ENCODE data around the gene CAPN12.
A peak's percentile ranks its signal among the peaks of the same experiment; 100 is the strongest.

CAPN12 gene

GRCh38 chr19:38698225-38699026 is 45.8 kb downstream of the CAPN12 start:
- Histone ChIP-seq H3K27me3 (ENCODE audit: insufficient read depth, low read length, poor library complexity, severe bottlenecking) (no peaks in the 10 kb centered on the region), H3K9ac (ENCODE audit: low read depth, low read length, poor library complexity, severe bottlenecking) (peak overlapping the region; percentile 42), H3K9me3 (ENCODE audit: insufficient read depth, low read depth, low read length) (no peaks in the 10 kb centered on the region), H3F3A (ENCODE audit: low read depth) (peaks cover 7% of the 10 kb centered on the region), H3K4me1 (ENCODE audit: insufficient read depth, low read length, poor library complexity, severe bottlenecking) (peaks cover 51% of the 10 kb centered on the region), H3K4me2 (ENCODE audit: low read depth, low read length, poor library complexity, severe bottlenecking) (peak overlapping the region; percentile 19), H3K36me3 (ENCODE audit: insufficient read depth, low read length) (peaks cover 47% of the 10 kb centered on the region; the same call in 1 of the 2 replicates), H2AFZ (ENCODE audit: low read length) (no peak overlapping the region), H3K4me3 (ENCODE audit: low read length, poor library complexity, severe bottlenecking) (no peak overlapping the region), H4K20me1 (ENCODE audit: insufficient read depth, low read length, poor library complexity, severe bottlenecking) (peaks cover 49% of the 10 kb centered on the region), H3K9me2 (replicated peaks; ENCODE audit: low read depth, low read length) (no peaks in the 10 kb centered on the region), H3K79me2 (ENCODE audit: insufficient read depth, low read length) (peaks cover 72% of the 10 kb centered on the region)
- TF ChIP-seq EZH2phosphoT487 (IDR thresholded peaks at IDR 0.05; ENCODE audit: borderline replicate concordance) (no peak), CTCF (conservative IDR thresholded peaks at IDR 0.05; ENCODE audit: low read length) (no peak)

GRCh38 chr19:38697641-38698071 is 46.6 kb downstream of the CAPN12 start:
- peaks cover 55% of the 10 kb centered on the region for H4K20me1 ChIP-seq (ENCODE audit: insufficient read depth, low read length, poor library complexity, severe bottlenecking)
- H3K4me3 ChIP-seq (ENCODE audit: low read length, poor library complexity, severe bottlenecking) = no peak overlapping the region
- H3K9me2 ChIP-seq (replicated peaks; ENCODE audit: low read depth, low read length) = no peaks in the 10 kb centered on the region
- no peak for TF ChIP-seq EZH2phosphoT487 (IDR thresholded peaks at IDR 0.05; ENCODE audit: borderline replicate concordance)
- TF ChIP-seq CTCF (conservative IDR thresholded peaks at IDR 0.05; ENCODE audit: low read length) = no peak
- H3K4me2 ChIP-seq (ENCODE audit: low read depth, low read length, poor library complexity, severe bottlenecking) = peak overlapping the region; percentile 19
- no peaks in the 10 kb centered on the region for H3K9me3 ChIP-seq (ENCODE audit: insufficient read depth, low read depth, low read length)
- H3K4me1 ChIP-seq (ENCODE audit: insufficient read depth, low read length, poor library complexity, severe bottlenecking) = peaks cover 58% of the 10 kb centered on the region
- peaks cover 76% of the 10 kb centered on the region for H3K79me2 ChIP-seq (ENCODE audit: insufficient read depth, low read length)
- H3K27me3 ChIP-seq (ENCODE audit: insufficient read depth, low read length, poor library complexity, severe bottlenecking) = no peaks in the 10 kb centered on the region
- H3K36me3 ChIP-seq (ENCODE audit: insufficient read depth, low read length) = peaks cover 40% of the 10 kb centered on the region; the same call in 1 of the 2 replicates
- no peak overlapping the region for H2AFZ ChIP-seq (ENCODE audit: low read length)
- peaks cover 15% of the 10 kb centered on the region for H3F3A ChIP-seq (ENCODE audit: low read depth)
- H3K9ac ChIP-seq (ENCODE audit: low read depth, low read length, poor library complexity, severe bottlenecking) = peak overlapping the region; percentile 42

GRCh38 chr19:38697197-38697596 is 47.1 kb downstream of the CAPN12 start:
- H3K4me1 ChIP-seq (ENCODE audit: insufficient read depth, low read length, poor library complexity, severe bottlenecking) = peaks cover 63% of the 10 kb centered on the region
- no peaks in the 10 kb centered on the region for H3K9me2 ChIP-seq (replicated peaks; ENCODE audit: low read depth, low read length)

More at GRCh38 chr19:38697197-38697596, 47.1 kb downstream of the CAPN12 start:
- H3K4me2 ChIP-seq (ENCODE audit: low read depth, low read length, poor library complexity, severe bottlenecking) = peak overlapping the region; percentile 19
- H4K20me1 ChIP-seq (ENCODE audit: insufficient read depth, low read length, poor library complexity, severe bottlenecking) = peaks cover 55% of the 10 kb centered on the region
- H3K27me3 ChIP-seq (ENCODE audit: insufficient read depth, low read length, poor library complexity, severe bottlenecking) = no peaks in the 10 kb centered on the region
- peaks cover 35% of the 10 kb centered on the region; the same call in 1 of the 2 replicates for H3K36me3 ChIP-seq (ENCODE audit: insufficient read depth, low read length)
- no peak overlapping the region for H2AFZ ChIP-seq (ENCODE audit: low read length)
- H3F3A ChIP-seq (ENCODE audit: low read depth) = peaks cover 17% of the 10 kb centered on the region
- H3K79me2 ChIP-seq (ENCODE audit: insufficient read depth, low read length) = peaks cover 80% of the 10 kb centered on the region
- peak overlapping the region; percentile 42 for H3K9ac ChIP-seq (ENCODE audit: low read depth, low read length, poor library complexity, severe bottlenecking)
- TF ChIP-seq CTCF (conservative IDR thresholded peaks at IDR 0.05; ENCODE audit: low read length) = no peak
- no peak overlapping the region for H3K4me3 ChIP-seq (ENCODE audit: low read length, poor library complexity, severe bottlenecking)
- no peaks in the 10 kb centered on the region for H3K9me3 ChIP-seq (ENCODE audit: insufficient read depth, low read depth, low read length)
